GM12872 (cell line): ENCODE data around the gene ZKSCAN1.

Source experiments
- TF ChIP-seq, protein P1 (sequence below): IDR thresholded peaks from 3 replicates; pipeline ENCODE4 v1.5.1; 2011; ENCODE audit warnings: low read depth, mild to moderate bottlenecking, low read length, moderate library complexity; ENCODE audit not compliant: insufficient read depth

ZKSCAN1 gene

DNA sequence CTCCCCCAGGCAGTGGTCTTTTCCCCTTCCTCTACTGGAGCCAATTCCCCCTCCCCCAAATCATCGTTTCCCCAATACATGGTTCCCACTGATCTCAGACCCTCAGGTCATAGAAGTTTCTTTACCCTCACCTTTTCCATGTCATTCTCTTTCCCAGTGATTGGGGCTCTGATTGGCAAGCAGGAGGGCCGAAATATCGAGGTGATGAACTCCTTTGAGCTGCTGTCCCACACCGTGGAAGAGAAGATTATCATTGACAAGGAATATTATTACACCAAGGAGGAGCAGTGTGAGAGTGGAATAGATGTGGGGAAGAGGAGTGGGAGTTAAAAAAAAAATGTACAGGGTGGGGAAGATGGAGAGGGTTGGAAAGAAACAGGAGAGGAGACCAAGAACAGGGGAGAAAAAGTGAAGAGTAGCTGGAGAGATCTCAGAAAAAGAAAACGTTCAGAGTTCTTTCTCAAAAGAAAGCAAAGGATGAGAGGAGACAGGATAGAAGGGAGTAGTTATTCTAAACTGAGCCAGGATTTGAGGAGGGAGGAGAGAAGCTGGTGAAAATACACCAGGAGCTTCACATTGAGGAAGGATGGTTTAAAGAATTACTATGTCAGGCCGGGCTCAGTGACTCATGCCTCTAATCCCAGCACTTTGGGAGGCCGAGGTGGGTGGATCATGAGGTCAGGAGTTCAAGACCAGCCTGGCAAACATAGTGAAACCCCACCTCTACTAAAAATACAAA, 74.2 kb downstream of the ZKSCAN1 start:
- TF ChIP-seq, protein P1, sequence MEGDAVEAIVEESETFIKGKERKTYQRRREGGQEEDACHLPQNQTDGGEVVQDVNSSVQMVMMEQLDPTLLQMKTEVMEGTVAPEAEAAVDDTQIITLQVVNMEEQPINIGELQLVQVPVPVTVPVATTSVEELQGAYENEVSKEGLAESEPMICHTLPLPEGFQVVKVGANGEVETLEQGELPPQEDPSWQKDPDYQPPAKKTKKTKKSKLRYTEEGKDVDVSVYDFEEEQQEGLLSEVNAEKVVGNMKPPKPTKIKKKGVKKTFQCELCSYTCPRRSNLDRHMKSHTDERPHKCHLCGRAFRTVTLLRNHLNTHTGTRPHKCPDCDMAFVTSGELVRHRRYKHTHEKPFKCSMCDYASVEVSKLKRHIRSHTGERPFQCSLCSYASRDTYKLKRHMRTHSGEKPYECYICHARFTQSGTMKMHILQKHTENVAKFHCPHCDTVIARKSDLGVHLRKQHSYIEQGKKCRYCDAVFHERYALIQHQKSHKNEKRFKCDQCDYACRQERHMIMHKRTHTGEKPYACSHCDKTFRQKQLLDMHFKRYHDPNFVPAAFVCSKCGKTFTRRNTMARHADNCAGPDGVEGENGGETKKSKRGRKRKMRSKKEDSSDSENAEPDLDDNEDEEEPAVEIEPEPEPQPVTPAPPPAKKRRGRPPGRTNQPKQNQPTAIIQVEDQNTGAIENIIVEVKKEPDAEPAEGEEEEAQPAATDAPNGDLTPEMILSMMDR: no peak

DNA sequence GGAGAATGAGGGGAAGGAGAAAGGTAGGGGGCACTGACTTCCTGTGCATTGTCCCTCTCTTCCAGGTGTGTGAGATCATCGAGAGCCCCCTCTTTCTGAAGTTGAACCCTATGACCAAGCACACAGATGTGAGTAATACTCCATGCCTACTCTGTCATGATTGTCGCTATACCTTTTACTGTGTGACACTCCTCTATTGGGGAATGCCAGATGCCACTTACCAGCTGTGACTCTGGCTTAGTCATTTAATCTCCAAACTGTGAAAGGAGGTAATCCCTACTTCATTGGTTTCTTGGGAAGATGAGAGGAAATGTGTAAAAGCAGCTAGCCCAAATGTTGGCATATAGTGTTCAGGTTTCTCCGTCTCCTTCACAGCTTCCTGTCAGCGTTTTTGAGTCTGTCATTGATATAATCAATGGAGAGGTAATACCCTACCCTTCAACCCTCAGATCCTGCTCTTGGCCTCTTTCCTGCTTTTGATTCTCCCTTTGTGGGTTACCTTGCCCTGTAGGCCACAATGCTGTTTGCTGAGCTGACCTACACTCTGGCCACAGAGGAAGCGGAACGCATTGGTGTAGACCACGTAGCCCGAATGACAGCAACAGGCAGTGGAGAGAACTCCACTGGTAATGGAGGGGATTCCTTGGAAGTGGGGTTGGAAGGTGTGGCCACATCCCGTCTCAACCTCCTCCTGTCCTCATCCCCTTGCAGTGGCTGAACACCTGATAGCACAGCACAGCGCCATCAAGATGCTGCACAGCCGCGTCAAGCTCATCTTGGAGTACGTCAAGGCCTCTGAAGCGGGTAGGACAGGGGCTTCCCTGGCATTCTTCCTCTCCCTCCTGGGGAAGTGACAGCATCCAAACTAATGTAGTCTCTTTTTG, 75.4 kb downstream of the ZKSCAN1 start:
- TF ChIP-seq, protein P1: no peak
